H1 (cell line): ENCODE measurements around the gene MXD1. TPM values are rescaled to one million over a fixed set of nuclear protein-coding genes. Genes with fewer than 3 reads are reported as not detected.

Experiments
- CTCF ChIA-PET: fragments of 300-600 bp; sonication (Branson Sonifier 250); formaldehyde crosslinking; loops from one replicate; lab custom pipeline; 2021; ENCODE audit not compliant: partially characterized antibody; lab: Charles Lee
- POLR2A ChIA-PET: fragments of 300-600 bp; sonication (Branson Sonifier 250); formaldehyde crosslinking; loops from one replicate; lab custom pipeline; 2021; ENCODE audit warnings: inconsistent platforms; ENCODE audit not compliant: partially characterized antibody; lab: Charles Lee
- DNase-seq, 2 experiments: peaks; one replicate each; pipeline versions ENCODE4 v3.0.0 to v3.0.0-alpha.2; 2010 to 2022; ENCODE audit warnings: low spot score in 2 of 2, low read depth in 1 of 2, mixed read lengths in 1 of 2
- FAIRE-seq: peaks from 2 replicates; lab custom pipeline; 2011; peaks lifted over from hg19 to GRCh38; lab: Jason Lieb, UNC
- H2AFZ ChIP-seq: 2 replicates; pipeline ENCODE4 v1.8.1; 2012; ENCODE audit warnings: low read length, inconsistent platforms
- H2AK5ac ChIP-seq: 2 replicates; pipeline ENCODE4 v1.6.1; 2013; ENCODE audit warnings: low read depth, low read length
- H2BK120ac ChIP-seq: replicated peaks from 2 replicates; pipeline ENCODE3; 2013; ENCODE audit warnings: low read depth, low read length, inconsistent platforms
- H2BK12ac ChIP-seq: 2 replicates; pipeline ENCODE4 v1.6.1; 2013; ENCODE audit warnings: low read depth, low read length
- H2BK15ac ChIP-seq: 2 replicates; pipeline ENCODE4 v1.6.1; 2013; ENCODE audit warnings: low read length
- H2BK20ac ChIP-seq: 2 replicates; pipeline ENCODE4 v1.6.1; 2013; ENCODE audit warnings: low read length
- H2BK5ac ChIP-seq: 2 replicates; pipeline ENCODE4 v1.6.1; 2013; ENCODE audit warnings: low read depth, low read length
- H3K14ac ChIP-seq: 2 replicates; pipeline ENCODE4 v1.6.1; 2013; ENCODE audit warnings: inconsistent platforms; ENCODE audit not compliant: insufficient read length
- H3K18ac ChIP-seq: 2 replicates; pipeline ENCODE4 v1.6.1; 2013; ENCODE audit warnings: low read length; ENCODE audit errors: extremely low read depth
- H3K23ac ChIP-seq: 2 replicates; pipeline ENCODE4 v1.6.1; 2013; ENCODE audit warnings: inconsistent platforms; ENCODE audit not compliant: insufficient read length
- H3K23me2 ChIP-seq: 2 replicates; pipeline ENCODE4 v1.6.1; 2013; ENCODE audit warnings: low read depth, low read length
- H3K27ac ChIP-seq: 2 replicates; pipeline ENCODE4 v1.6.1; 2011; ENCODE audit warnings: low read depth, low read length, inconsistent platforms
- H3K27me3 ChIP-seq, 4 experiments: replicated peaks in 1 of 4; 1 replicate in 1 of 4; 2 replicates in 3 of 4; pipeline versions ENCODE4 v1.6.1 to v1.8.1; 2011 to 2013; ENCODE audit warnings: low read length in 3 of 4, mild to moderate bottlenecking in 3 of 4, inconsistent platforms in 2 of 4, mixed read lengths in 2 of 4, moderate library complexity in 1 of 4; ENCODE audit not compliant: control insufficient read depth in 3 of 4, insufficient read depth in 3 of 4; ENCODE audit errors: extremely low read depth in 1 of 4
- H3K36me3 ChIP-seq, 4 experiments: 2 replicates each; pipeline versions ENCODE4 v1.6.1 to v1.8.1; 2011 to 2013; ENCODE audit warnings: mild to moderate bottlenecking in 4 of 4, low read length in 3 of 4, moderate library complexity in 2 of 4, control low read depth in 1 of 4, inconsistent platforms in 1 of 4; ENCODE audit not compliant: insufficient read depth in 4 of 4, control insufficient read depth in 2 of 4
- H3K4ac ChIP-seq: replicated peaks from 2 replicates; pipeline ENCODE3; 2013; ENCODE audit warnings: low read length, low read depth, mixed read lengths, inconsistent platforms; ENCODE audit not compliant: insufficient read length
- H3K4me1 ChIP-seq, 4 experiments: replicated peaks in 1 of 4; 1 replicate in 1 of 4; 2 replicates in 3 of 4; pipeline versions ENCODE4 v1.6.1 to v1.8.1; 2011 to 2013; ENCODE audit warnings: low read length in 3 of 4, inconsistent platforms in 2 of 4, mixed read lengths in 1 of 4; ENCODE audit not compliant: insufficient read depth in 4 of 4, control insufficient read depth in 3 of 4
- H3K4me2 ChIP-seq, 2 experiments: 2 replicates each; pipeline versions ENCODE4 v1.6.1 to v1.8.1; 2011 to 2013; ENCODE audit warnings: low read depth in 2 of 2, low read length in 2 of 2, control low read depth in 1 of 2, inconsistent platforms in 1 of 2, mild to moderate bottlenecking in 1 of 2; ENCODE audit not compliant: insufficient read depth in 1 of 2
- H3K4me3 ChIP-seq, 4 experiments: fragments of 200-600, 300-600 bp in 1 of 4; sonication (generic), shearing (Covaris generic), sonication (Bioruptor Twin) in 1 of 4; 2 replicates each; pipeline versions ENCODE4 v1.5.1 to v1.8.1; 2011 to 2016; ENCODE audit warnings: low read length in 4 of 4, low read depth in 3 of 4, control low read depth in 2 of 4, inconsistent platforms in 2 of 4, mild to moderate bottlenecking in 2 of 4, mixed read lengths in 1 of 4, moderate library complexity in 1 of 4; ENCODE audit not compliant: insufficient read depth in 2 of 4; ENCODE audit errors: extremely low read depth in 1 of 4
- H3K56ac ChIP-seq: replicated peaks from 2 replicates; pipeline ENCODE3; 2013; ENCODE audit warnings: low read depth, mild to moderate bottlenecking, mixed read lengths, low read length, inconsistent platforms; ENCODE audit not compliant: insufficient read length
- H3K79me1 ChIP-seq: 2 replicates; pipeline ENCODE4 v1.6.1; 2013; ENCODE audit warnings: low read depth, low read length, control low read depth
- H3K79me2 ChIP-seq, 2 experiments: 2 replicates each; pipeline versions ENCODE4 v1.6.1 to v1.8.1; 2012 to 2013; ENCODE audit warnings: low read length in 2 of 2, mild to moderate bottlenecking in 2 of 2, inconsistent platforms in 1 of 2; ENCODE audit not compliant: insufficient read depth in 2 of 2, control insufficient read depth in 1 of 2
- H3K9ac ChIP-seq, 4 experiments: replicated peaks in 1 of 4; 1 replicate in 1 of 4; 2 replicates in 3 of 4; pipeline versions ENCODE4 v1.6.1 to v1.8.1; 2011 to 2013; ENCODE audit warnings: low read depth in 3 of 4, low read length in 3 of 4, control low read depth in 2 of 4, mild to moderate bottlenecking in 2 of 4, moderate library complexity in 2 of 4, inconsistent platforms in 1 of 4; ENCODE audit errors: extremely low read depth in 1 of 4
- H3K9me3 ChIP-seq, 2 experiments: 2 replicates each; pipeline versions ENCODE4 v1.6.1 to v1.8.1; 2012 to 2013; ENCODE audit warnings: mild to moderate bottlenecking in 2 of 2, moderate library complexity in 2 of 2, control low read depth in 1 of 2, inconsistent platforms in 1 of 2, low read depth in 1 of 2, low read length in 1 of 2, mixed read lengths in 1 of 2; ENCODE audit not compliant: insufficient read depth in 2 of 2
- H4K20me1 ChIP-seq, 2 experiments: replicated peaks in 1 of 2; 2 replicates each; pipeline versions ENCODE3 to v1.8.1; 2011 to 2013; ENCODE audit warnings: inconsistent platforms in 2 of 2, low read length in 2 of 2, mild to moderate bottlenecking in 1 of 2; ENCODE audit not compliant: insufficient read depth in 2 of 2, control insufficient read depth in 1 of 2
- H4K5ac ChIP-seq: 2 replicates; pipeline ENCODE4 v1.6.1; 2013; ENCODE audit warnings: low read length, low read depth, mixed read lengths, inconsistent platforms; ENCODE audit not compliant: insufficient read length
- H4K8ac ChIP-seq: 2 replicates; pipeline ENCODE4 v1.8.0; 2013; ENCODE audit warnings: mild to moderate bottlenecking, moderate library complexity, low read length, inconsistent platforms; ENCODE audit not compliant: insufficient read depth; ENCODE audit errors: extremely low read depth
- H4K91ac ChIP-seq: replicated peaks from 2 replicates; pipeline ENCODE3; 2013; ENCODE audit warnings: low read length, mixed read lengths, inconsistent platforms; ENCODE audit not compliant: insufficient read length
- BACH1 ChIP-seq: IDR thresholded peaks from 2 replicates; pipeline ENCODE4 v1.6.1; 2012; ENCODE audit warnings: low read length, improper control_type of control experiment
- CEBPB ChIP-seq: IDR thresholded peaks from 2 replicates; pipeline ENCODE4 v1.6.1; 2012; ENCODE audit warnings: low read depth, low read length
- CHD1 ChIP-seq: IDR thresholded peaks from 2 replicates; pipeline ENCODE4 v1.6.1; 2012; ENCODE audit warnings: low read depth, low read length, improper control_type of control experiment
- CTBP2 ChIP-seq: IDR thresholded peaks from 2 replicates; pipeline ENCODE4 v1.7.0; 2011; ENCODE audit warnings: borderline replicate concordance, mild to moderate bottlenecking, moderate library complexity, mixed read lengths, low read length; ENCODE audit not compliant: insufficient read depth, insufficient read length
- EGR1 ChIP-seq: IDR thresholded peaks from 2 replicates; pipeline ENCODE4 v1.6.1; 2011; ENCODE audit warnings: low read depth, low read length, borderline replicate concordance
- HDAC2 ChIP-seq, 2 experiments: fragments of 300-600 bp in 1 of 2; sonication (generic) in 1 of 2; IDR thresholded peaks; 2 replicates each; pipeline ENCODE4 v1.6.1; 2011 to 2012; ENCODE audit warnings: low read depth in 2 of 2, low read length in 2 of 2, mild to moderate bottlenecking in 2 of 2, moderate library complexity in 2 of 2, borderline replicate concordance in 1 of 2, inconsistent platforms in 1 of 2
- JUN ChIP-seq: IDR thresholded peaks from 2 replicates; pipeline ENCODE4 v1.6.1; 2011; ENCODE audit warnings: low read depth, mild to moderate bottlenecking, improper control_type of control experiment, low read length
- NANOG ChIP-seq: IDR thresholded peaks from 2 replicates; pipeline ENCODE4 v1.6.1; 2011; ENCODE audit warnings: low read length, low read depth, mild to moderate bottlenecking, inconsistent platforms; ENCODE audit not compliant: insufficient read depth, poor library complexity, severe bottlenecking
- PHF8 ChIP-seq: fragments of 200-600 bp; sonication (generic); conservative IDR thresholded peaks from 2 replicates; pipeline ENCODE4 v1.7.1; 2012; ENCODE audit warnings: low read depth, mild to moderate bottlenecking, inconsistent platforms, low read length, moderate library complexity
- SUZ12 ChIP-seq: fragments of 200-600 bp; sonication (generic); IDR thresholded peaks from 2 replicates; pipeline ENCODE4 v1.6.1; 2012; ENCODE audit warnings: mild to moderate bottlenecking, inconsistent platforms, low read length, moderate library complexity, mixed read lengths
- TAF7 ChIP-seq: optimal IDR thresholded peaks from 2 replicates; pipeline ENCODE3; 2011; ENCODE audit warnings: low read depth, mild to moderate bottlenecking, inconsistent platforms, low read length, moderate library complexity, borderline replicate concordance
- WGBS, 2 experiments: shearing (Covaris generic) in 1 of 2; methylation state at CpG; one replicate each; pipeline versions ENCODE4 v1.1.6 to v1.1.7; 2013 to 2015; ENCODE audit warnings: low lambda C conversion rate in 2 of 2, mixed read lengths in 2 of 2, inconsistent platforms in 1 of 2, low coverage in 1 of 2, missing lambda C conversion rate in 1 of 2; ENCODE audit not compliant: insufficient replicate concordance in 2 of 2, insufficient coverage in 1 of 2, insufficient read length in 1 of 2; ENCODE audit errors: extremely low coverage in 1 of 2, missing lambda C conversion rate in 1 of 2; 5-methylcytosine and 5-hydroxymethylcytosine counted together
- polyA plus RNA-seq, 7 experiments: library from polyadenylated mRNA; depleted of rRNA in 3 of 7; stranded (reverse) in 5 of 7; unstranded in 2 of 7; fragments of >200 nt in 5 of 7; fragments of 200-250 nt in 2 of 7; gene quantifications; 1 replicate in 5 of 7; 2 replicates in 1 of 7; 4 replicates in 1 of 7; pipeline versions ENCODE4 v1.2.1 to v1.2.3, GENCODE V29; 2011 to 2013; ENCODE audit warnings: missing spikeins in 2 of 7, mixed read lengths in 2 of 7
- total RNA-seq: library from RNA; stranded (reverse); fragmentation: NEBNext Ultra II Directional; extraction: Animal tissue kit (Norgen Biotek cat#: 25700); gene quantifications from 2 replicates; pipeline ENCODE4 v1.2.1, GENCODE V29; 2021

Gene MXD1
- total and polyA plus RNA-seq, 2 of the 8 experiments (the other 6 are each of a cell fraction or from before 2014, with no cell fraction given): 1.6 to 2.6 TPM

DNA sequence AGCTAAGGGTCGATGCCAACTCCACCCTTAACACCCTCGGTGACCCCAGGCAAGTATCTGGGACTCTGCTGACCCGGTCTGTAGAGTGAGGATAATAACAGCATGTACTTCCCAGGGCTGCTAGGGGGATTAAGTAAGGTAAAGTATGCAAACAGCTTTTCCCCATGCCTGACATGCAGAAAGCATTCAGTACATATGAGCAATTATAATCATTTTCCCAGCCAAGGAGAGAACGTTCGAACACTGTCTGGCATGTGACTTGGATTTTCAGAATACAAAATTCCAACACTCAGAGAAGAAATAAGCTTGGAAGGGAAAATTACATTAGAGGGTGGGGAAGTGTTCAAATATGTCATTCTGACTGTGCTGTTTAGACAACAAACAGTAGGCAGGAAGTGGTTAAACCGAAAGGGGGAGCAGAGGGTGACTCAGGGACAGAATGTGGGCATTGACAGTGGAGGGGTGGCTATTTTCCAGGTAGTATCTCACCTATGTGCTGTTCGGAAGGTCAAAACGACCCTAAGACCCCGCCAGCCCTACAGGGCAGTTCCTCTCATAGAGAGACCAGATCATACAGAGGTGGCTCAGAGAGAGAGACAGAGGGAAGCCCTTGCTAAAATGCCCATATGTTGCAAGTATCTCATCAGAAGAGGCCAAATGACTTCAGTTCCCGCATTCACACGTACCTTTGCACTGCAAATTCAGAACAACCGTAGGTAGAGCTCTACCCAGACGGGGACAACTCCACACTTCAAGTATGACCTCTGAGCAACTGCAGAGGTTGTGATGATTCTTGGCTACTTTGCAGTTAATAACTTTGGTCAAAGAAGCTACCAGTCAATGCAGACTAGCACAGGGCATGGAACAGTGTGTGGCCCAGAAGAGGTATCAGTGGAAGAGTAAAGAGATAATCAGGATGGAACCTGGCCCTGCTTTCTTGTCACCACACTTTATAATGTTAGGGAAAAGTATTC, 31.7 kb downstream of the MXD1 start:
- Histone ChIP-seq H3K4me3 (no peak overlapping the region), H3K4me1 (peaks cover 0 to 3% (median 0%) of the 10 kb centered on the region in 4 experiments; a peak in 1 of 7 replicates), H2BK20ac (no peak overlapping the region), H2BK15ac (no peak overlapping the region), H4K91ac (no peak overlapping the region), H2AFZ (no peak overlapping the region), H3K23me2 (no peaks in the 10 kb centered on the region), H3K14ac (no peak overlapping the region), H3K23ac (no peak overlapping the region), H2BK120ac (no peak overlapping the region), H4K20me1 (no peaks in the 10 kb centered on the region), H3K27me3 (no peaks in the 10 kb centered on the region; a peak in 1 of 7 replicates), H3K18ac (no peak overlapping the region), H3K4me2 (no peak overlapping the region), H3K4ac (no peak overlapping the region), H3K79me1 (no peaks in the 10 kb centered on the region), H3K79me2 (no peaks in the 10 kb centered on the region), H3K9ac (no peak overlapping the region), H2BK12ac (no peak overlapping the region), H3K9me3 (no peaks in the 10 kb centered on the region), H3K27ac (no peak overlapping the region), H4K5ac (no peak overlapping the region), H2AK5ac (no peak overlapping the region), H2BK5ac (no peak overlapping the region), H3K56ac (no peak overlapping the region), H3K36me3 (no peaks in the 10 kb centered on the region), H4K8ac (no peak overlapping the region; the same call in 1 of the 2 replicates)
- FAIRE-seq (no peak), DNase-seq (no peak)
- WGBS, 2 experiments: 91% methylated on average over 13 of the region's 13 CpGs; no CpG with 5 or more reads in 1 of the 2 experiments
- ChIA-PET POLR2A (interaction anchor here (0.6 to 0.9 kb wide), 2 partner anchors 32 to 245 kb away, joined by 3 to 4 read pairs; no protein-coding TSS in a partner anchor), CTCF (interaction anchor here (0.8 to 2.7 kb wide), 8 partner anchors 9 to 93 kb away, joined by 3 to 10 read pairs (median 4); partner anchors contain the start of gene MXD1)
- TF ChIP-seq EGR1 (no peak), PHF8 (no peak), SUZ12 (no peak), NANOG (no peak), JUN (no peak), TAF7 (no peak), CHD1 (no peak), HDAC2 (IDR thresholded peaks at IDR 0.05; ENCODE audit: borderline replicate concordance in 1 of 2, low read depth in 2 of 2, low read length in 2 of 2) (no peak), CEBPB (no peak), BACH1 (no peak), CTBP2 (no peak)
